Upper lobe of left lung (tissue), 4 donors: ENCODE data around the gene LIMK2.

Source experiments
- POLR2A ChIP-seq, 4 donors: fragments of 450-650 bp; IDR thresholded peaks; one replicate each; pipeline ENCODE4 v1.5.1; 2016 to 2017; ENCODE audit warnings: antibody characterized with exemption in 4 of 4, mild to moderate bottlenecking in 2 of 4
- TF ChIP-seq, protein P1 (sequence below), 6 experiments: fragments of 450-650 bp in 4 of 6; fragments of 200-600 bp in 2 of 6; sonication (generic) in 2 of 6; IDR thresholded peaks; one replicate each; pipeline ENCODE4 v1.5.1; 2016 to 2019; ENCODE audit warnings: antibody characterized with exemption in 6 of 6

DNA sequence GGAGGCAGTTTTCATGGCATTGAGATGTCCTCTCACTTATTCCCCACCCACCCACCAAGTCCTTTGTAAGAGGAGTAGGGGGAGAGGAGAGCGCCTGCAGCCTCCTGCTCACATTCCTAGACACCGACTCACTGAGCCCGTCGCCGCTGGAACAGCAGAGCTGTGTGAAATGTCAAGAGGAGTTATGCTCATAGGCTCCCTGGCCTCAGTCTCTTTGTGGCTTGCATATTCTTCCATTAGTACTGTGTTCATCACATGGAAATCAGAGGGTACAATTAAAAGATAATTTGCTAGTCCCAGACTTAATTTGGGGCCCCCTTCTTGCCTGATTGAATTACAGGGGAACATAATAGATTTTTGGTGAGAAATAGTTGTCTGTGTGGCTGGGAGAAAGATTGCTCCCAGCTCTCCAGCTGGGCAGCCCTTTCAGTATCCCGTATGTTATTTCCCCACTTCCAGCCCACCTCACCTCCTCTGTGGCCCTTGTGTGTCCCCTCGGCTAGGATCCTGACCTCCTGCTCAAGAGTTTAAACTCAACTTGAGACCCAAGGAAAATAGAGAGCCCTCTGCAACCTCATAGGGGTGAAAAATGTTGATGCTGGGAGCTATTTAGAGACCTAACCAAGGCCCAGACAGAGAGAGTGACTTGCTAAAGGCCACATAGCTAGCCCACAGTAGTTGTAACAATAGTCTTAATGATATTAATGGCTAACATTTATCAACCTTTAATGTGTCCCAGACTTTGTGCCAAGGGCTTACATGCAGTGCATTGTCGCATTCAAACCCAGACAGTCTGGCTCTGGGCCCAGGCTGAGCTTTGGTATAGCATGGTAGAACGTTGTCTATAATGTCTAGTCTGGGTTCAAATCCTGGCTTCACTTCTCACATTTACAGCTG is 32.2 kb downstream of the LIMK2 start:
- TF ChIP-seq, protein P1, sequence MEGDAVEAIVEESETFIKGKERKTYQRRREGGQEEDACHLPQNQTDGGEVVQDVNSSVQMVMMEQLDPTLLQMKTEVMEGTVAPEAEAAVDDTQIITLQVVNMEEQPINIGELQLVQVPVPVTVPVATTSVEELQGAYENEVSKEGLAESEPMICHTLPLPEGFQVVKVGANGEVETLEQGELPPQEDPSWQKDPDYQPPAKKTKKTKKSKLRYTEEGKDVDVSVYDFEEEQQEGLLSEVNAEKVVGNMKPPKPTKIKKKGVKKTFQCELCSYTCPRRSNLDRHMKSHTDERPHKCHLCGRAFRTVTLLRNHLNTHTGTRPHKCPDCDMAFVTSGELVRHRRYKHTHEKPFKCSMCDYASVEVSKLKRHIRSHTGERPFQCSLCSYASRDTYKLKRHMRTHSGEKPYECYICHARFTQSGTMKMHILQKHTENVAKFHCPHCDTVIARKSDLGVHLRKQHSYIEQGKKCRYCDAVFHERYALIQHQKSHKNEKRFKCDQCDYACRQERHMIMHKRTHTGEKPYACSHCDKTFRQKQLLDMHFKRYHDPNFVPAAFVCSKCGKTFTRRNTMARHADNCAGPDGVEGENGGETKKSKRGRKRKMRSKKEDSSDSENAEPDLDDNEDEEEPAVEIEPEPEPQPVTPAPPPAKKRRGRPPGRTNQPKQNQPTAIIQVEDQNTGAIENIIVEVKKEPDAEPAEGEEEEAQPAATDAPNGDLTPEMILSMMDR (IDR thresholded peaks at IDR 0.05): no peak
- TF ChIP-seq POLR2A (IDR thresholded peaks at IDR 0.05): no peak
